Brain microvascular endothelial cell (primary cell): ENCODE results near the gene DGKB.

ENCODE experiments used
- DNase-seq: peaks from one replicate; pipeline ENCODE4 v3.0.0-alpha.2; 2020
- H3K27ac ChIP-seq: fragments of 250-450 bp; sonication (Bioruptor Pico); 2 replicates; pipeline ENCODE4 v1.5.1; 2020; ENCODE audit warnings: mild to moderate bottlenecking, moderate library complexity
- H3K27me3 ChIP-seq: fragments of 250-450 bp; sonication (Bioruptor Pico); replicated peaks from 2 replicates; pipeline ENCODE4 v1.5.1; 2020; ENCODE audit warnings: mild to moderate bottlenecking
- H3K36me3 ChIP-seq: fragments of 250-450 bp; sonication (Bioruptor Pico); replicated peaks from 2 replicates; pipeline ENCODE4 v1.5.1; 2020; ENCODE audit warnings: mild to moderate bottlenecking
- H3K4me3 ChIP-seq: 2 replicates; pipeline ENCODE4 v1.5.1; 2011; ENCODE audit warnings: low read depth, mild to moderate bottlenecking, control low read depth, low read length, moderate library complexity
- CTCF ChIP-seq: IDR thresholded peaks from 2 replicates; pipeline ENCODE4 v1.5.1; 2011; ENCODE audit warnings: low read depth, mild to moderate bottlenecking, moderate library complexity, low read length, control low read depth, inconsistent platforms; ENCODE audit errors: missing control alignments
- in situ Hi-C: cut with HindIII; loops from 2 replicates; pipeline ENCODE4 v1.10.0; 2017; ENCODE audit warnings: low sequenced_read_pairs, low pct_ligation_motif_present

Gene DGKB

DNA sequence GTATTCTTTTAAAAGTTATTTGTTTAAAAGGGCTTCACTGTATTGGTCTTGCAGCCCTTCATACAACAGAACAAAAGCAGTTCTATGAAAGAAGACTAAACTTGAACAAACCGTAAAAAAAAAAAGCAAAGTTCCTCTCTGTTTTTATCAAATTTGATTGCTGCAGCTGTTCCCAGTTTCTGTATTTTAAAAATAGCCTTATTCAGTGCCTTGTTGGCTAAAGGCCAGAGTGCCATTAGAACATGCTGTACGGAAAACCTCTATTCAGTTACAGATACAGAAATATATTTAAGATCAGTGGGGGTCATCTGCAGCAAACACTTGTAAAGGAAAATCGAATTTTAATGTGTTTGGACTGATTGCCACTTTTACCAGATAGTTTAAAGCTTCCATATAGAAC, 705.3 kb downstream of the DGKB start:
- H3K4me3 ChIP-seq, result no peak overlapping the region
- no peak for TF ChIP-seq CTCF
- DNase-seq, result peak; percentile 41
- H3K27me3 ChIP-seq, result no peaks in the 10 kb centered on the region
- in situ Hi-C loops, result no loop called here
- no peak overlapping the region for H3K27ac ChIP-seq
- H3K36me3 ChIP-seq, result no peaks in the 10 kb centered on the region

GRCh38 chr7:14196555-14196954, 706.0 kb downstream of the DGKB start:
- in situ Hi-C loops, result no loop called here
- Histone ChIP-seq H3K36me3 (no peaks in the 10 kb centered on the region), H3K27ac (no peak overlapping the region), H3K27me3 (no peaks in the 10 kb centered on the region), H3K4me3 (no peak overlapping the region)
- DNase-seq, result no peak
- no peak for TF ChIP-seq CTCF

DNA sequence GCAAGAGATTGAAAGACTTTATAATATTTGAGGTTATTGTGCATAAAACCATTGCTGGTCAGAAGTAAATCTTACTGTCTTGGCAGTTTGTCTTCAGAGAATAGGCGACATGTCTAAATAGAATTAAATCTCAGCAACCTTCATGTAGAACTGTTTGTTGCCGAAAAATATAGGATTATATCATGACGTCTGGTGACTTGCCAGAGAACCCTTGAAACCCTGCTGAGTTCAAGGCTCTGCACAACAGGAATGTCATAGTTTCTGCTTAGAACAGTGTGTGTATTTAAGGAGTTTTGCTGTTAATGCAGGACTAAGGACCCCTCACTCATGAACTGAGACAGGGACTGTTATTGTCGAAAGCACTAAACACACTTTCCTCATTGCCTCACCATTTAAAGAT, 706.7 kb downstream of the DGKB start:
- in situ Hi-C loops, result no loop called here
- TF ChIP-seq CTCF, result no peak

GRCh38 chr7:14195079-14195478, 707.5 kb downstream of the DGKB start:
- in situ Hi-C loops, result no loop called here
- DNase-seq, result no peak
- no peak overlapping the region for H3K27ac ChIP-seq
- no peaks in the 10 kb centered on the region for H3K36me3 ChIP-seq
- H3K4me3 ChIP-seq, result no peak overlapping the region
- TF ChIP-seq CTCF, result no peak
- H3K27me3 ChIP-seq, result no peaks in the 10 kb centered on the region

More for the DNA sequence above, 706.7 kb downstream of the DGKB start:
- Histone ChIP-seq H3K27me3 (no peaks in the 10 kb centered on the region), H3K27ac (no peak overlapping the region), H3K36me3 (no peaks in the 10 kb centered on the region), H3K4me3 (no peak overlapping the region)
- DNase-seq, result no peak

DNA sequence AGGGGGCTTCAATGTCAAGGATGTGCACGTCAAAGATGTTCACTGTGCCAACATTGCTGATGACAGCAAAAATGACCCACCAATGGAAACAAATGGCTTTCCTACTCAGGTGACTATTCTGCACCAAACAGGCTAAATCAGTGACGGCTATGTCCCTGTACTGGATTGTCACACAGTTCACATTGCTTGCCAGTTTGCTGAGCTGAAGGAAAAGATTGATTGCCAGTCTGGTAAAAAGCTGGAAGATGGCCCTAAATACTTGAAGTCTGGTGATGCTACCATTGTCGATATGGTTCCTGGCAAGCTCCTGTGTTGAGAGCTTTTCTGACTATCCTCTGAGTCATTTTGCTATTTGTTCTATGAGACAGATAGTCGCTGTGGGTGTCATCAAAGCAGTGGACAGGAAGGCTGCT, 710.9 kb downstream of the DGKB start:
- H3K27ac ChIP-seq, result no peak overlapping the region
- no peaks in the 10 kb centered on the region for H3K27me3 ChIP-seq
- no peaks in the 10 kb centered on the region for H3K36me3 ChIP-seq
- no peak for TF ChIP-seq CTCF
- DNase-seq, result peak; percentile 74
- H3K4me3 ChIP-seq, result no peak overlapping the region
- in situ Hi-C loops, result no loop called here

- H3K4me3 ChIP-seq, result no peak overlapping the region
- H3K36me3 ChIP-seq, result no peaks in the 10 kb centered on the region
- no peak for TF ChIP-seq CTCF
- no peak for DNase-seq
- H3K27me3 ChIP-seq, result no peaks in the 10 kb centered on the region
- in situ Hi-C loops, result no loop called here
- no peak overlapping the region for H3K27ac ChIP-seq
These were observed 718.2 kb downstream of the DGKB start for GRCh38 chr7:14184292-14184864.
